Cortex of kidney (tissue), 1 donor: ENCODE results near the gene SEL1L2.

Experiments
- DNase-seq: peaks from one replicate; lab custom pipeline; 2025; lab: John Stamatoyannopoulos, UW

Gene SEL1L2

GRCh38 chr20:13865791-13866351 is 124.5 kb downstream of the SEL1L2 start:
- no peak for DNase-seq

- DNase-seq = no peak
Measured at GRCh38 chr20:13865156-13865555, 125.3 kb downstream of the SEL1L2 start.

GRCh38 chr20:13863244-13863643 is 127.2 kb downstream of the SEL1L2 start:
- no peak for DNase-seq

- DNase-seq = no peak
Measured at GRCh38 chr20:13862245-13862644, 128.2 kb downstream of the SEL1L2 start.

- no peak for DNase-seq
Measured at GRCh38 chr20:13858871-13859270, 131.5 kb downstream of the SEL1L2 start.

GRCh38 chr20:13858439-13858838 is 132.0 kb downstream of the SEL1L2 start:
- no peak for DNase-seq

- no peak for DNase-seq
Measured at GRCh38 chr20:13857961-13858360, 132.5 kb downstream of the SEL1L2 start.

- no peak for DNase-seq
Measured at GRCh38 chr20:13857304-13857703, 133.1 kb downstream of the SEL1L2 start.

- DNase-seq = no peak
Measured at GRCh38 chr20:13856354-13856753, 134.1 kb downstream of the SEL1L2 start.

GRCh38 chr20:13855613-13856012 is 134.8 kb downstream of the SEL1L2 start:
- DNase-seq = no peak

- no peak for DNase-seq
Measured at GRCh38 chr20:13852306-13852705, 138.1 kb downstream of the SEL1L2 start.

GRCh38 chr20:13851279-13851678 is 139.1 kb downstream of the SEL1L2 start:
- no peak for DNase-seq

GRCh38 chr20:13844296-13844695 is 146.1 kb downstream of the SEL1L2 start:
- DNase-seq = no peak

- no peak for DNase-seq
Measured at GRCh38 chr20:13841206-13841605, 149.2 kb downstream of the SEL1L2 start.

- DNase-seq = no peak
Measured at GRCh38 chr20:13840093-13840465, 150.3 kb downstream of the SEL1L2 start.

GRCh38 chr20:13839421-13840092 is 150.9 kb downstream of the SEL1L2 start:
- no peak for DNase-seq

- DNase-seq = no peak
Measured at GRCh38 chr20:13838664-13839063, 151.8 kb downstream of the SEL1L2 start.

GRCh38 chr20:13831476-13831875 is 158.9 kb downstream of the SEL1L2 start:
- no peak for DNase-seq

- no peak for DNase-seq
Measured at GRCh38 chr20:13825465-13825864, 164.9 kb downstream of the SEL1L2 start.

GRCh38 chr20:13824459-13824858 is 166.0 kb downstream of the SEL1L2 start:
- no peak for DNase-seq

- DNase-seq = no peak
Measured at GRCh38 chr20:13822459-13822858, 168.0 kb downstream of the SEL1L2 start.

- DNase-seq = no peak
Measured at GRCh38 chr20:13821876-13822275, 168.5 kb downstream of the SEL1L2 start.

GRCh38 chr20:13819885-13820645 is 170.3 kb downstream of the SEL1L2 start:
- no peak for DNase-seq
